Fibroblast of mammary gland (primary cell): ENCODE measurements around the gene ULK4.

Experiments used
- DNase-seq: peaks from one replicate; pipeline ENCODE4 v3.0.0-alpha.2; 2010; ENCODE audit warnings: low read depth
- H3K4me3 ChIP-seq: 2 replicates; pipeline ENCODE4 v1.5.1; 2011; ENCODE audit warnings: low read depth, mild to moderate bottlenecking, low read length, moderate library complexity; ENCODE audit not compliant: control insufficient read depth
- TF ChIP-seq, protein P1 (sequence below): conservative IDR thresholded peaks from 2 replicates; pipeline ENCODE4 v1.5.1; 2011; ENCODE audit warnings: low read depth, low read length, inconsistent platforms; ENCODE audit not compliant: control insufficient read depth, insufficient read depth

Gene ULK4

DNA sequence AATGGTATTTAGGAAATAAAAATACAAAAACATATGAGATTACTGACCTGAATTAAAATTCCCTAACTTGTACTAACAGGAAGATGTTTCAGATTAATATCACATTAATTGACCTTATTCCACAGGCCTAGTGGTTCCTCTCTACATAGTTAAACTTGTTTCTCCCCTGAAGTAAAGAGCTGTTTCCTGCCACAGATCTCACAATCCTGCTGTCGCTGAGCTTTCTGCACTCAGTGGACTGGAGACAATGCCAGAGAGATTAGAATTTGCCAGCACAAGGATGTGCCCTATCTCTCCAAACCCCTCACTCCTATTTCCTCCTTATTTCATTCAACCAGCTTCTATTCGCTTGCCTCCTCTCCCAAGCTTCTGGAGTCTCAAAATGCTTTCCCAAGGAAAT, 632.0 kb downstream of the ULK4 start:
- TF ChIP-seq, protein P1, sequence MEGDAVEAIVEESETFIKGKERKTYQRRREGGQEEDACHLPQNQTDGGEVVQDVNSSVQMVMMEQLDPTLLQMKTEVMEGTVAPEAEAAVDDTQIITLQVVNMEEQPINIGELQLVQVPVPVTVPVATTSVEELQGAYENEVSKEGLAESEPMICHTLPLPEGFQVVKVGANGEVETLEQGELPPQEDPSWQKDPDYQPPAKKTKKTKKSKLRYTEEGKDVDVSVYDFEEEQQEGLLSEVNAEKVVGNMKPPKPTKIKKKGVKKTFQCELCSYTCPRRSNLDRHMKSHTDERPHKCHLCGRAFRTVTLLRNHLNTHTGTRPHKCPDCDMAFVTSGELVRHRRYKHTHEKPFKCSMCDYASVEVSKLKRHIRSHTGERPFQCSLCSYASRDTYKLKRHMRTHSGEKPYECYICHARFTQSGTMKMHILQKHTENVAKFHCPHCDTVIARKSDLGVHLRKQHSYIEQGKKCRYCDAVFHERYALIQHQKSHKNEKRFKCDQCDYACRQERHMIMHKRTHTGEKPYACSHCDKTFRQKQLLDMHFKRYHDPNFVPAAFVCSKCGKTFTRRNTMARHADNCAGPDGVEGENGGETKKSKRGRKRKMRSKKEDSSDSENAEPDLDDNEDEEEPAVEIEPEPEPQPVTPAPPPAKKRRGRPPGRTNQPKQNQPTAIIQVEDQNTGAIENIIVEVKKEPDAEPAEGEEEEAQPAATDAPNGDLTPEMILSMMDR, result no peak
- no peak overlapping the region for H3K4me3 ChIP-seq
- no peak for DNase-seq

DNA sequence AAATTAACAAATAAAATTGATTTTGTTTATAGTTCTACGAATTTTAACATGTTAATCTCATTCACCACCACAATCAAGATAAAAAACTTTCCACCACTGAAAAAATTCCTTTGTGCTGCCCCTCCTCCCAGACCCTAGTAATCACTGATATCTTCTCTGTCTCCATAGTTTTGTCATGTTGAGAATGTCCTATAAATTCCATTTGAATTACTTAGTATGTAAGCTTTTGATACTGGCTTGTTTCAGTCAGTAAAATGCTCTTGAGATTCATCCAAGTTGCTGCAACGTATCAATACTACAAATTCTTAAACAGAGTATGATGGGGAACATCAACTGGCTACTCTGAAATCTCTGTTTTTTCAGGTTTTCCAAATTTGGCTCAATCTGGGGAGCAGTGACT, 633.0 kb downstream of the ULK4 start:
- no peak overlapping the region for H3K4me3 ChIP-seq
- TF ChIP-seq, protein P1, result no peak
- DNase-seq, result peak; percentile 24

DNA sequence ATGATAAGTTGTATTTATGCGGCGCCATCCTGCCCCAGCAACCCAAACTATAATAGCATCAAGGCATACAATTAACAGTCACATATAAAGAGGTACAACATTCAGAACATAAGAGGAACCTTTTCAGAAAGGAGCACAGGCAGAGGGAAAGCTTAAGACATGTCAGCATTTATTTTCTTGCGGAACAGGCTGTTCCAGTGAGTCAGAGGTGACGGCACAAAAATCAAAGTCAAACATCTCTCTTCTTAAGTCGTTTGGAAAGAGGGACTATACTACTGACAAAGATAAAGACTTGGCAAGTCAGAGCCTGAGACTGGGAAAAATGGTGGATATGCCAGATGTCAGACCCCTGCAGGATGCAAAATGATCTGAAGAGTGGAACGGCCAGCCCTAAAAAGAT, 634.2 kb downstream of the ULK4 start:
- no peak overlapping the region for H3K4me3 ChIP-seq
- TF ChIP-seq, protein P1, result no peak
- peak; percentile 86 for DNase-seq

DNA sequence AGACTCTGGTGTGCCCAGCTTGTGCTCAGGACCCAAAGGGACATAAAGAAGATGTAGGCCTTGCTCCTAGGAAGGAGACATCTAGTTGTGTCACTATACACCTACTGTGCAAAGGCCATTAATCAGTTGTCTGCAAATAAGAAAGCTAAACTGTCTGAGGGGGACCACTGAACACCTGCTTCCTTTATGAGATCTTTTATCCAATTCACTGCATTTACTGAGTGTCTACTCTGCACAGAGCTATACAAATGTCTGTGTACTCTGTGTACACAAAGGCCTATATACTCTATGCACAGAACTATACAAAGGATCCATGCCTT, 637.8 kb downstream of the ULK4 start:
- TF ChIP-seq, protein P1, result no peak
- no peak overlapping the region for H3K4me3 ChIP-seq
- no peak for DNase-seq

DNA sequence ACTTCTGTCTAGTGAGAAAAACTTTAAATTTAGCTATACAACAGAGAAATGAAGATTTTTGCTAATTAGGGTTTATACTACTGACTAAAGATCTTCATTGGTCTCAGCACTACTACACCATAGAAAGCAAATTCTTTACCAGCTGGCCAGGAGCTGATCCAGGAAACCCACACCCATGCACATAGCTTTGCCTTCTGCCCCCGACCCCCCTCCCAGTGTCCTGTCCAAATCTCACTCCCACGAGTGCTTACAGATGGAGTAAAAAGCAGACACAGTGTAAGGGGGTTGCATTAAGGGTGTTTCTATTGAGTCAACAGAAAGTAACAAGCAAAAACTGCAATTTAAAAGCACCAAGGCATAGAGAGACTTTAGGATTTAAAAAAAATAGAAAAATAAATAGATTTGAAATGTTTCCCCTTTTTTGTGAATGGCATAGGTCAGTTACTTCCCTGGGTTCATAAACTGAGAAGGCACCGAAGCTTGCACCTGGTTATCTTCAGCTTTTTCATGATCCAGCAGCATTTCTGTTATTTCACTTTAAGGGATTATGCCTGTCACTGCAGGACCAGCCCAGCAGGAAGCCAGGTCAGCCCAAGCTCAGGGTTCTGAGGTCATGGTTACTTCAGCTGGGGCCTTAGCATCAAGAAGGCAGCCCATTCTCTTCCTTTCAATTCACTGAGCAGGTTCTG, 638.3 kb downstream of the ULK4 start:
- TF ChIP-seq, protein P1, result no peak
- no peak for DNase-seq
- H3K4me3 ChIP-seq, result no peak overlapping the region

DNA sequence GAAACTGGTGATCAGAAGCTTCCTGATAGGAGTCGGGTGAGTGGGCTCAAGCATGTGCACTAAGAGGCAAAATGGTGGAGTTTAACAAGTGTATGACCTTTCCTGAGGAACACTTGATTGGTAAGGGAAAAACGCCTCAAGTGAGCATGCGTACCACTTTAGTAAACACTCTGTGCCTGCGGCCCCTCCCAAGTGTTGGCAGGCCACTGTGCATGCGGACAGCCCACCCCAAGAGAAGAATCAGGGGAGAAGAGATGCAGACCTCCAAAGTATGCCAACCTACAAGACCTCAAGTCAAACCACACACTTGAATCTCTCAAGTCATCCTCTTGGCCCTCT, 640.3 kb downstream of the ULK4 start:
- H3K4me3 ChIP-seq, result no peak overlapping the region
- TF ChIP-seq, protein P1, result no peak
- DNase-seq, result no peak
